Natural killer cell treated with Interleukin-12 subunit alpha and Interleukin-12 subunit beta and Interleukin-15 and Interleukin-18, amount 100 ng/mL, for 72 hours (primary cell): Measurements from ENCODE around the gene GATD1. TPM values are rescaled to one million over a fixed set of nuclear protein-coding genes. Genes with fewer than 3 reads are reported as not detected.

Experiments
- ATAC-seq, 2 donors: fragments of 150-1000 bp; cut with Tn5 transposase in 1 of 2; sonication (Bioruptor Pico), chemical (Tn5 transposase) in 1 of 2; 2 replicates each; pipeline ENCODE4 v1.10.0; 2021
- DNase-seq: peaks from one replicate; pipeline ENCODE4 v3.0.0; 2022; ENCODE audit warnings: low spot score
- H3K27ac Mint-ChIP-seq, 2 donors: 1 replicate in 1 of 2; 2 replicates in 1 of 2; pipeline ENCODE4 v1.8.0; 2022; ENCODE audit warnings: mixed read lengths in 2 of 2, mild to moderate bottlenecking in 1 of 2, moderate library complexity in 1 of 2
- H3K27me3 Mint-ChIP-seq, 2 donors: 1 replicate in 1 of 2; 2 replicates in 1 of 2; pipeline ENCODE4 v1.8.0; 2022; ENCODE audit warnings: mixed read lengths in 2 of 2
- H3K36me3 Mint-ChIP-seq: one replicate; pipeline ENCODE4 v1.8.0; 2022; ENCODE audit warnings: mixed read lengths
- H3K4me1 Mint-ChIP-seq, 2 donors: 1 replicate in 1 of 2; 2 replicates in 1 of 2; pipeline ENCODE4 v1.8.0; 2022; ENCODE audit warnings: low read depth in 2 of 2, mixed read lengths in 2 of 2, mild to moderate bottlenecking in 1 of 2
- H3K4me3 Mint-ChIP-seq: one replicate; pipeline ENCODE4 v1.8.0; 2022; ENCODE audit warnings: mixed read lengths
- H3K9me3 Mint-ChIP-seq: 2 replicates; pipeline ENCODE4 v1.8.0; 2022; ENCODE audit warnings: mixed read lengths
- total RNA-seq, 2 donors: library from RNA; stranded (reverse); gene quantifications; one replicate each; pipeline ENCODE4 v1.2.3, GENCODE V29; 2022

GATD1 gene
- total RNA-seq, 2 donors from 2014 or later = 42.2 to 99.7 TPM

GRCh38 chr11:804599-804964 is 27.3 kb upstream of the GATD1 start:
- Mint-ChIP-seq H3K27ac (peak overlapping the region in 1 of 2 donors; percentile 27), H3K4me3 (peak overlapping the region; percentile 70), H3K4me1 (peaks cover 7 to 13% of the 10 kb centered on the region in 2 donors), H3K9me3 (no peaks in the 10 kb centered on the region), H3K27me3 (no peaks in the 10 kb centered on the region), H3K36me3 (no peaks in the 10 kb centered on the region)
- DNase-seq = no peak
- no peak for ATAC-seq

GRCh38 chr11:803770-804598 is 26.7 kb upstream of the GATD1 start:
- Mint-ChIP-seq H3K4me1 (peaks cover 6 to 12% of the 10 kb centered on the region in 2 donors), H3K4me3 (peak overlapping the region; percentile 70), H3K36me3 (no peaks in the 10 kb centered on the region), H3K27ac (peak overlapping the region in 1 of 2 donors; percentile 27), H3K9me3 (no peaks in the 10 kb centered on the region), H3K27me3 (no peaks in the 10 kb centered on the region)
- ATAC-seq (no peak), DNase-seq (no peak)

GRCh38 chr11:803467-803742 is 26.1 kb upstream of the GATD1 start:
- Mint-ChIP-seq H3K4me3 (no peak overlapping the region), H3K9me3 (no peaks in the 10 kb centered on the region), H3K4me1 (peaks cover 3 to 6% of the 10 kb centered on the region in 2 donors), H3K36me3 (no peaks in the 10 kb centered on the region), H3K27ac (no peak overlapping the region), H3K27me3 (no peaks in the 10 kb centered on the region)
- no peak for DNase-seq
- ATAC-seq = no peak

- Mint-ChIP-seq H3K4me3 (no peak overlapping the region), H3K27ac (no peak overlapping the region), H3K9me3 (no peaks in the 10 kb centered on the region)
These were observed 25.6 kb upstream of the GATD1 start for GRCh38 chr11:802693-803466.

GRCh38 chr11:802018-802617 is 24.8 kb upstream of the GATD1 start:
- Mint-ChIP-seq H3K4me1 (no peaks in the 10 kb centered on the region), H3K36me3 (no peaks in the 10 kb centered on the region), H3K27ac (no peak overlapping the region), H3K27me3 (no peaks in the 10 kb centered on the region), H3K4me3 (no peak overlapping the region), H3K9me3 (no peaks in the 10 kb centered on the region)
- ATAC-seq (no peak), DNase-seq (no peak)

More at GRCh38 chr11:802693-803466, 25.6 kb upstream of the GATD1 start:
- DNase-seq (no peak), ATAC-seq (no peak)
- H3K27me3 Mint-ChIP-seq = no peaks in the 10 kb centered on the region
- H3K36me3 Mint-ChIP-seq = no peaks in the 10 kb centered on the region
- peaks cover 2 to 4% of the 10 kb centered on the region in 2 donors for H3K4me1 Mint-ChIP-seq

- Mint-ChIP-seq H3K36me3 (no peaks in the 10 kb centered on the region), H3K27me3 (no peaks in the 10 kb centered on the region), H3K9me3 (no peaks in the 10 kb centered on the region), H3K27ac (no peak overlapping the region), H3K4me1 (peaks cover 2 to 3% of the 10 kb centered on the region in 2 donors), H3K4me3 (no peak overlapping the region)
- ATAC-seq = no peak
- no peak for DNase-seq
These were observed 24.0 kb upstream of the GATD1 start for GRCh38 chr11:801097-801780.

GRCh38 chr11:800473-800872 is 23.2 kb upstream of the GATD1 start:
- Mint-ChIP-seq H3K4me1 (peaks cover 7% of the 10 kb centered on the region in 2 donors), H3K27me3 (no peaks in the 10 kb centered on the region), H3K4me3 (no peak overlapping the region), H3K9me3 (no peaks in the 10 kb centered on the region), H3K36me3 (no peaks in the 10 kb centered on the region), H3K27ac (no peak overlapping the region)
- ATAC-seq = no peak
- no peak for DNase-seq

GRCh38 chr11:799641-800316 is 22.5 kb upstream of the GATD1 start:
- no peaks in the 10 kb centered on the region for H3K27me3 Mint-ChIP-seq
- no peaks in the 10 kb centered on the region for H3K36me3 Mint-ChIP-seq
- H3K4me1 Mint-ChIP-seq = peaks cover 7% of the 10 kb centered on the region in 2 donors
- no peak for DNase-seq
- H3K9me3 Mint-ChIP-seq = no peaks in the 10 kb centered on the region
- no peak overlapping the region for H3K4me3 Mint-ChIP-seq
- H3K27ac Mint-ChIP-seq = no peak overlapping the region
- no peak for ATAC-seq

DNA sequence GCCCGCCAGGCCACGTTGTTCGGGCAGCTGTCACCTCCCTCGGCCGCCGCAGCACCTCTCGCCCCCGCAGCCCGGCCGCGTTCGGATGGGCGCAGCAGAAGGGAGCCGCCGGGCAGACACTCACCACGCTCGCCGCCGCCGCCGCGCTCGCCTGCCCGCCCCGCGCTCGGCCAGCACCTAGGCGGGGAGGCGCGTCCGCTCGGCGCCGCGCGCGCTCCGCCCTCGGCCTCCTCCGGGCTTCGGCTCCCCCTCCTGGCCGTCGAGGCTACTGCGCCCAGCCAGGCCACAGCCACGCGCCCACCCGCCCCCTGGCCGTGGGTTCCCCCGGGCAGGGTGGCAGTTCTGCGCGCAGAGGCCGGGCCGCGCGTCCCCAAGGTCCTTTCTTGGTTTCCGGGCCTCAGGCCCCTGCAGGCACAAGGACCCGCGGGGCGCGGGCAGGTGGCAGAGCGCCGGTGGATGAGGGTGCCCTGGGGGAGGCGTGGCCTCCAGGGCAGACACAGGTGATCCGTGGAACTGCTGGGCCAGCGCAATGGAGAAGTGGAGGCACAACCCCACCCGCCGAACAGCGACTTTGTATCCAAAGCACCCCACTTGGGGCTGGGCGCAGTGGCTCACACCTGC is 20.9 kb upstream of the GATD1 start, which contains the start of gene SLC25A22:
TSS of gene SLC25A22 (minus strand) at position 189 of the 621 bp plus-strand sequence. CDS start 3,275 bp downstream, outside the sequence.
- no peaks in the 10 kb centered on the region for H3K9me3 Mint-ChIP-seq
- DNase-seq = peak; percentile 88
- peak within 1 kb of the TSS; percentile 97 for H3K4me3 Mint-ChIP-seq
- peak; percentile 78 to 84 for ATAC-seq
- no peaks in the 10 kb centered on the region for H3K36me3 Mint-ChIP-seq
- peaks cover 7% of the 10 kb centered on the region in 2 donors for H3K4me1 Mint-ChIP-seq
- peak within 1 kb of the TSS; percentile 82 to 93 for H3K27ac Mint-ChIP-seq
- no peaks in the 10 kb centered on the region for H3K27me3 Mint-ChIP-seq

GRCh38 chr11:797296-798092 is 20.2 kb upstream of the GATD1 start:
- H3K27me3 Mint-ChIP-seq = no peaks in the 10 kb centered on the region
- peak overlapping the region; percentile 82 to 93 for H3K27ac Mint-ChIP-seq
- peak; percentile 64 to 70 for ATAC-seq
- H3K36me3 Mint-ChIP-seq = no peaks in the 10 kb centered on the region
- no peaks in the 10 kb centered on the region for H3K9me3 Mint-ChIP-seq
- H3K4me1 Mint-ChIP-seq = peaks cover 7% of the 10 kb centered on the region in 2 donors
- H3K4me3 Mint-ChIP-seq = peak overlapping the region; percentile 97
- DNase-seq = peak; percentile 85

- Mint-ChIP-seq H3K4me3 (peak overlapping the region; percentile 97), H3K27me3 (no peaks in the 10 kb centered on the region), H3K27ac (peak overlapping the region; percentile 82 to 93), H3K36me3 (no peaks in the 10 kb centered on the region), H3K4me1 (peaks cover 7% of the 10 kb centered on the region in 2 donors), H3K9me3 (no peaks in the 10 kb centered on the region)
- DNase-seq (no peak), ATAC-seq (no peak)
These were observed 19.4 kb upstream of the GATD1 start for GRCh38 chr11:796565-797295.
